Mononuclear cell (primary cell): ENCODE measurements around the gene ABI1. TPM values are rescaled to one million over a fixed set of nuclear protein-coding genes. Genes with fewer than 3 reads are reported as not detected.
"Not testable (repeated sequence)": the region's sequence is repeated elsewhere in the genome, so short reads cannot be mapped to it uniquely, and the experiment has no call there.

Source experiments
- H3K27me3 ChIP-seq: 2 replicates; pipeline ENCODE4 v1.6.0; 2011; ENCODE audit warnings: low read length, control low read depth; ENCODE audit not compliant: insufficient read depth
- H3K4me1 ChIP-seq: 2 replicates; pipeline ENCODE4 v1.5.1; 2011; ENCODE audit warnings: mild to moderate bottlenecking, low read length, control low read depth; ENCODE audit not compliant: insufficient read depth
- H3K4me3 ChIP-seq: 2 replicates; pipeline ENCODE4 v1.5.1; 2011; ENCODE audit warnings: mild to moderate bottlenecking, low read length, moderate library complexity
- H3K9me3 ChIP-seq: 2 replicates; pipeline ENCODE4 v1.5.1; 2011; ENCODE audit warnings: low read depth, mild to moderate bottlenecking, control low read depth, low read length
- total RNA-seq: library from RNA; depleted of rRNA; stranded (reverse); fragments of >200 nt; gene quantifications from one replicate; pipeline ENCODE4 v1.2.3, GENCODE V29; 2012

Gene ABI1
- total RNA-seq, 1 donor: 100 TPM

- Histone ChIP-seq H3K4me3 (no peak overlapping the region), H3K4me1 (peaks cover 43% of the 10 kb centered on the region), H3K27me3 (no peaks in the 10 kb centered on the region), H3K9me3 (no peaks in the 10 kb centered on the region)
Measured at GRCh38 chr10:26801831-26802230, 58.9 kb downstream of the ABI1 start.

DNA sequence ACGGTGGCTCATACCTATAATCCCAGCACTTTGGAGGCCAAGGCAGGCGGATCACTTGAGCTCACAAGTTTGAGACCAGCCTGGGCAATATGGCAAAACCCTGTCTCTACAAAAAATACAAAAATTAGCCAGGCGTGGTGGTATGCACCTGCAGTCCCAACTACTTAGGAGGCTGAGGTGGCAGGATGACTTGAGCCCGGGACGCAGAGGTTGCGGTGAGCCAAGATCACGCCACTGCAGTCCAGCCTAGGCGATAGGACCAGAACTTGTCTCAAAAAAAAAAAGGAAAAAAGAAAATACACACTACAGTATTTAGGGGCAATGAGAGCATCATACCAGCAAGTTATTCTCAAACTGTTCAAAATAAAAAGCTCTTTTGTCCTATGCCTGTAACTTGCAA lies 59.5 kb downstream of the ABI1 start:
- Histone ChIP-seq H3K4me3 (no peak overlapping the region), H3K9me3 (peaks cover under 1% of the 10 kb centered on the region), H3K27me3 (no peaks in the 10 kb centered on the region), H3K4me1 (peaks cover 41% of the 10 kb centered on the region)

GRCh38 chr10:26800468-26800867 lies 60.3 kb downstream of the ABI1 start:
- Histone ChIP-seq H3K4me3 (no peak overlapping the region), H3K9me3 (peaks cover 7% of the 10 kb centered on the region), H3K4me1 (peaks cover 33% of the 10 kb centered on the region), H3K27me3 (no peaks in the 10 kb centered on the region)

GRCh38 chr10:26799342-26799741 lies 61.4 kb downstream of the ABI1 start:
- H3K4me3 ChIP-seq: no peak overlapping the region

GRCh38 chr10:26798298-26798697 lies 62.5 kb downstream of the ABI1 start:
- H3K9me3 ChIP-seq: peaks cover 7% of the 10 kb centered on the region
- peaks cover 25% of the 10 kb centered on the region for H3K4me1 ChIP-seq
- H3K27me3 ChIP-seq: no peaks in the 10 kb centered on the region
- H3K4me3 ChIP-seq: no peak overlapping the region

More at GRCh38 chr10:26799342-26799741, 61.4 kb downstream of the ABI1 start:
- Histone ChIP-seq H3K27me3 (no peaks in the 10 kb centered on the region), H3K9me3 (peaks cover 7% of the 10 kb centered on the region), H3K4me1 (peaks cover 25% of the 10 kb centered on the region)

- H3K9me3 ChIP-seq: peaks cover 7% of the 10 kb centered on the region
- H3K4me3 ChIP-seq: no peak overlapping the region
- H3K27me3 ChIP-seq: no peaks in the 10 kb centered on the region
- peaks cover 25% of the 10 kb centered on the region for H3K4me1 ChIP-seq
Measured at GRCh38 chr10:26797340-26797739, 63.4 kb downstream of the ABI1 start.

GRCh38 chr10:26792758-26793495 lies 67.8 kb downstream of the ABI1 start:
- Histone ChIP-seq H3K27me3 (no peaks in the 10 kb centered on the region), H3K4me3 (no peak overlapping the region), H3K4me1 (peaks cover 10% of the 10 kb centered on the region), H3K9me3 (peaks cover 7% of the 10 kb centered on the region)

DNA sequence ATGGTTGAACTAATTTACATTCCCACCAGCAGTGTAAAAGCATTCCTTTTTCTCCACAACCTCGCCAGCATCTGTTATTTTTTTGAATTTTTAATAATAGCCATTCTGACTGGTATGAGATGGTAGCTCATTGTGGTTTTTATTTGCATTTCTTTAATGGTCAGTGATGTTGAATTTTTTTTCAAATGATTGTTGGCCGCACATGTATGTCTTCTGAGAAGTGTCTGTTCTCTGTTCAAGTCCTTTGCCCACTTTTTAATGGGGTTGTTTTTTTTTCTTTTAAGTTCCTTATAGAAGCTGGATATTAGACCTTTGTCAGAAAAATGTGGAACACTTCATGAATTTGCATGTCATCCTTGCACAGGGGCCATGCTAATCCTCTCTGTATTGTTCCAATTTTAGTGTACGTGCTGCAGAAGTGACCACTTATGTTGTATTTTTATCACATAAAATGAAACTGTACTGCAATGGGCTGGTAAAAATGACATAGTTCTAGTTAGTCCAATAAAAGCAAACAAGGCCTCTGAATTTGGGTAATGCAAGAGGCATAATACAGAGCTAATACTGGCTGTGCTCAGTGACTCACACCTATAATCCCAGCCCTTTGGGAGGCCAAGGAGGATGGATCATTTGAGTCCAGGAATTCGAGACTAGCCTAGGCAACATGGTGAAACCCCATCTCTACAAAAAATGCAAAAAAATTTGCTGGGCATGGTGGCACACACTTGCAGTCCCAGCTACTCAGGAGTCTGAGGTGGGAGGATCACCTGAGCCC lies 70.3 kb downstream of the ABI1 start:
- Histone ChIP-seq H3K4me1 (peaks cover 9% of the 10 kb centered on the region), H3K27me3 (no peaks in the 10 kb centered on the region), H3K4me3 (no peak overlapping the region), H3K9me3 (no peaks in the 10 kb centered on the region)

GRCh38 chr10:26789779-26790178 lies 71.0 kb downstream of the ABI1 start:
- not testable (repeated sequence) for H3K4me1 ChIP-seq, H3K4me3 ChIP-seq, H3K9me3 ChIP-seq, H3K27me3 ChIP-seq

DNA sequence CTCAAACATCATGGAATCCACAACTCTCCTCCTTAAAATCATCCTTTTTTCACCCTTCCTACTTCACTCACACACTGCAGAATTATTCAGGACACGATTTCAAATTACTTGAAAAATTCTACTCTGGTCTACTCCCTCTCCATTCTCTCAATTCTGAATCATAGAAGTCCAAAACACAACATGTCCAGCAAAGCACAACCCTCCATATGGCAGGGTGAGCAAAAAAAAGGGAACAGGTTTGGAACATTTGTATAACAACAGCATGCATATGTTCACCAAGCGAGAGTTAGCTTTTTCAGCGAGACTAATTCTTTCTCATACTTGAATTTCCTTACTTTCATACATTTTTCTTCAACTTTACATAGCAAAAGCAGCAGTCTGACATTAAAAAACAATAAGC lies 73.4 kb downstream of the ABI1 start:
- Histone ChIP-seq H3K9me3 (no peaks in the 10 kb centered on the region), H3K4me1 (peaks cover 13% of the 10 kb centered on the region), H3K27me3 (no peaks in the 10 kb centered on the region), H3K4me3 (no peak overlapping the region)

- no peaks in the 10 kb centered on the region for H3K9me3 ChIP-seq
Measured at GRCh38 chr10:26781797-26782196, 79.0 kb downstream of the ABI1 start.

GRCh38 chr10:26780793-26781601 lies 79.8 kb downstream of the ABI1 start:
- H3K4me3 ChIP-seq: no peak overlapping the region
- no peaks in the 10 kb centered on the region for H3K27me3 ChIP-seq
- H3K4me1 ChIP-seq: peaks cover 50% of the 10 kb centered on the region
- no peaks in the 10 kb centered on the region for H3K9me3 ChIP-seq

More at GRCh38 chr10:26781797-26782196, 79.0 kb downstream of the ABI1 start:
- peaks cover 50% of the 10 kb centered on the region for H3K4me1 ChIP-seq
- no peak overlapping the region for H3K4me3 ChIP-seq
- no peaks in the 10 kb centered on the region for H3K27me3 ChIP-seq

DNA sequence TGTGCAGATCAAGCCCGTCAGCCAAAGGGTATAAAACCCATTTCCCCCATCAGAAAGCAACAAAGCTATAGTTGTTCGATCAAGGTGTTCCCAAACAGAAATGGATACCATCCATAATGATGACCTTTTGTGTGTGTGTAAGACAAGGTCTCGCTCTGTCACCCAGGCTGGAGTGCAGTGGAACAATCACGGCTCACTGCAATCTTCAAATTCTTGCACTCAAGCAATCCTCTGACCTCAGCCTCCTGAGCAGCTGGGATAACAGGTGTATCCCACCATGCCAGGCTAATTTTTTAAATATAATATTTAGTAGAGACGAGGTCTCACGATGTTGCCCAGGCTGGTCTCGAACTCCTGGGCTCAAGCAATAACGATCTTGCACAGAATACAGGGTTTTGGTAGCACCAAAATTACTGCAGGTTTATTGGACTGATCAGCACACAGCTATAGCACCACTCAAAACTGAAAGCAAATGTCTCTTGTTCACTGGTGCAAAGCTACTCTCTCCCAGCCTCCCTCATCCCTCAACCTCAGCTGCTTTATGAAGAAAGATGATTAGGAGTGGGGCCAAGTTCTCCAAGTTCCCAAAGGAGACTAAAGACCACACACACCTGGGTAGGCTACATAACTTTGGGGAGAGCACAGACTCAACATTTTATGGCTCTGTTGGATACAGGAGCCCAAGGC lies 80.5 kb downstream of the ABI1 start:
- H3K4me1 ChIP-seq: peaks cover 50% of the 10 kb centered on the region
- no peaks in the 10 kb centered on the region for H3K9me3 ChIP-seq
- no peak overlapping the region for H3K4me3 ChIP-seq
- H3K27me3 ChIP-seq: no peaks in the 10 kb centered on the region

- Histone ChIP-seq H3K4me3 (no peak overlapping the region), H3K4me1 (peaks cover 50% of the 10 kb centered on the region)
Measured at GRCh38 chr10:26779176-26779860, 81.4 kb downstream of the ABI1 start.

More at GRCh38 chr10:26779176-26779860, 81.4 kb downstream of the ABI1 start:
- Histone ChIP-seq H3K27me3 (no peaks in the 10 kb centered on the region), H3K9me3 (no peaks in the 10 kb centered on the region)
